ENCODE data around the gene CARTPT.

Gene CARTPT

DNA sequence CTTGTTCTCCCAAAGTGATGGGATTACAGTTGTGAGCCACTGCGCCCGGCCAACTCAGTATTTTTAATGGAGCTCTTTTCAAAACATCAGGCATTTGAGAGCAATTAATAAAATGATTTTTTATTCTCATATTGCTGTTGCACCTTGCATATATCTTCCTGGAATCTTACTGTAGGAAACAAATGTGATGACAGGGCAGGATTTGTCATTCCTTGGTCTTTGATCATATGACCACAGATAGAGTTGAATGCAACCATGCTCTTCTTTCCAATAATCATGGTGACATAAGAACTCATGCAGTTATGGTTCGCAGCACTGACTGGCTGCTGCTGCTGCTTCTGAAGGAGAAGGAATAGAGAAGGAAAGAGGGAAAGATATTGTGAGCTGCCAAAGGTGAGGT is 28.1 kb downstream of the CARTPT start:
- H3K79me2 ChIP-seq (ENCODE audit: control insufficient read depth, low read length), result no peaks in the 10 kb centered on the region
- H3K9me3 ChIP-seq (ENCODE audit: control insufficient read depth, insufficient read depth, low read length), result no peaks in the 10 kb centered on the region
- H3K4me1 ChIP-seq (ENCODE audit: control insufficient read depth, low read length), result no peaks in the 10 kb centered on the region
- no peaks in the 10 kb centered on the region for H3K27me3 ChIP-seq (ENCODE audit: control insufficient read depth, low read length)
- no peak overlapping the region for H3K4me2 ChIP-seq (ENCODE audit: low read length)
- no peak overlapping the region for H3K4me3 ChIP-seq (ENCODE audit: low read length)
- TF ChIP-seq EZH2phosphoT487 (IDR thresholded peaks at IDR 0.05; ENCODE audit: borderline replicate concordance, low read length), result no peak
- TF ChIP-seq, protein P1, sequence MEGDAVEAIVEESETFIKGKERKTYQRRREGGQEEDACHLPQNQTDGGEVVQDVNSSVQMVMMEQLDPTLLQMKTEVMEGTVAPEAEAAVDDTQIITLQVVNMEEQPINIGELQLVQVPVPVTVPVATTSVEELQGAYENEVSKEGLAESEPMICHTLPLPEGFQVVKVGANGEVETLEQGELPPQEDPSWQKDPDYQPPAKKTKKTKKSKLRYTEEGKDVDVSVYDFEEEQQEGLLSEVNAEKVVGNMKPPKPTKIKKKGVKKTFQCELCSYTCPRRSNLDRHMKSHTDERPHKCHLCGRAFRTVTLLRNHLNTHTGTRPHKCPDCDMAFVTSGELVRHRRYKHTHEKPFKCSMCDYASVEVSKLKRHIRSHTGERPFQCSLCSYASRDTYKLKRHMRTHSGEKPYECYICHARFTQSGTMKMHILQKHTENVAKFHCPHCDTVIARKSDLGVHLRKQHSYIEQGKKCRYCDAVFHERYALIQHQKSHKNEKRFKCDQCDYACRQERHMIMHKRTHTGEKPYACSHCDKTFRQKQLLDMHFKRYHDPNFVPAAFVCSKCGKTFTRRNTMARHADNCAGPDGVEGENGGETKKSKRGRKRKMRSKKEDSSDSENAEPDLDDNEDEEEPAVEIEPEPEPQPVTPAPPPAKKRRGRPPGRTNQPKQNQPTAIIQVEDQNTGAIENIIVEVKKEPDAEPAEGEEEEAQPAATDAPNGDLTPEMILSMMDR (IDR thresholded peaks at IDR 0.05; ENCODE audit: low read depth, low read length, poor library complexity, severe bottlenecking), result no peak
- no peak overlapping the region for H3K27ac ChIP-seq (ENCODE audit: low read depth, low read length)
- no peaks in the 10 kb centered on the region for H3K9me2 ChIP-seq (replicated peaks; ENCODE audit: control insufficient read depth, low read length)
- no peaks in the 10 kb centered on the region for H3K36me3 ChIP-seq (ENCODE audit: control insufficient read depth, low read length)
- no peaks in the 10 kb centered on the region for H3F3A ChIP-seq (ENCODE audit: control insufficient read depth, insufficient read depth)
- H4K20me1 ChIP-seq (ENCODE audit: control insufficient read depth, insufficient read depth, low read depth, low read length), result no peaks in the 10 kb centered on the region

DNA sequence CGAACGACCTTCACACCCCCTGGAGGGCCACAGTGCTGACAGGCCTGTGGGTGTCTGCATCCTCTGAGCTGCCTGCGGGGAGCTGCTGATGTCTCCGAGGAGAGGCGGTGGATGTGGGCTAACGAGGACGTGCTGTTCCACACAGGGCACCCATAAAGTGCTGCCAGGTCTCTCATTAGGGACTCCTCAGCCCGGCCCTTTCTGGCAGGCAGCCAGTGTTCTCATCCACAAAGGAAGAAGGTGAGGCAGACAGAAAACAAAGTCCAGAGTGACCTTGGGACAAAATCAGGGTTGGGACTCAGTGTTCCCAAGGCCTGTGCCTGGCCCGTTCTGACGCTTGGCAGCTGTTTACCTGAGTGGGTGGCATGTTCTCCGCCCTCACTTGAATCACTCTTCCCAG is 29.3 kb downstream of the CARTPT start:
- Histone ChIP-seq H3K27ac (ENCODE audit: low read depth, low read length) (no peak overlapping the region), H3K79me2 (ENCODE audit: control insufficient read depth, low read length) (no peaks in the 10 kb centered on the region), H3K9me2 (replicated peaks; ENCODE audit: control insufficient read depth, low read length) (no peaks in the 10 kb centered on the region), H3K4me2 (ENCODE audit: low read length) (no peak overlapping the region), H3K36me3 (ENCODE audit: control insufficient read depth, low read length) (no peaks in the 10 kb centered on the region), H3F3A (ENCODE audit: control insufficient read depth, insufficient read depth) (no peaks in the 10 kb centered on the region), H3K4me3 (ENCODE audit: low read length) (no peak overlapping the region), H3K9me3 (ENCODE audit: control insufficient read depth, insufficient read depth, low read length) (no peaks in the 10 kb centered on the region), H3K4me1 (ENCODE audit: control insufficient read depth, low read length) (no peaks in the 10 kb centered on the region), H4K20me1 (ENCODE audit: control insufficient read depth, insufficient read depth, low read depth, low read length) (no peaks in the 10 kb centered on the region), H3K27me3 (ENCODE audit: control insufficient read depth, low read length) (no peaks in the 10 kb centered on the region)
- no peak for TF ChIP-seq EZH2phosphoT487 (IDR thresholded peaks at IDR 0.05; ENCODE audit: borderline replicate concordance, low read length)
- TF ChIP-seq, protein P1 (IDR thresholded peaks at IDR 0.05; ENCODE audit: low read depth, low read length, poor library complexity, severe bottlenecking), result no peak

DNA sequence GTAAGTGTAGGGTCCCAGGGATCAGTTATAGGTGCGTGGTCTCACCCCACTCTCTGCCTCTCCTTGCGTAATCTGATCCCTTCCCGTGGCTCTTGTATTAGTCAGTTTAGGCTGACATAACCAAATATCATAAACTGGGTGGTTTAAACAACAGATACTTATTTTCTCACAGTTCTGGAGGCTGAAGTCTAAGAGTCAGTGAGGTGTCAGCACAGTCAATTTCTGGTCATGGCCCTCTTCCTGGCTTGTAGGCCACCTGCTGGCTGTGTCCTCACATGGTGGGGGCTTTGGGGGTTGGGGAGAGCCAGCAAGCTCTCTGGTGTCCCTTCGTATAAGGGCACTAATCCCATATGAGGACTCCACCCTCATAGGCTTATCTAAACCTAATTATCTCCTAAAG is 32.3 kb downstream of the CARTPT start:
- no peaks in the 10 kb centered on the region for H3K79me2 ChIP-seq (ENCODE audit: control insufficient read depth, low read length)
- H3K27ac ChIP-seq (ENCODE audit: low read depth, low read length), result no peak overlapping the region
- H3K4me2 ChIP-seq (ENCODE audit: low read length), result no peak overlapping the region
- H3K4me1 ChIP-seq (ENCODE audit: control insufficient read depth, low read length), result no peaks in the 10 kb centered on the region
- no peaks in the 10 kb centered on the region for H3F3A ChIP-seq (ENCODE audit: control insufficient read depth, insufficient read depth)
- no peaks in the 10 kb centered on the region for H3K36me3 ChIP-seq (ENCODE audit: control insufficient read depth, low read length)
- H3K9me2 ChIP-seq (replicated peaks; ENCODE audit: control insufficient read depth, low read length), result no peaks in the 10 kb centered on the region
- H3K4me3 ChIP-seq (ENCODE audit: low read length), result no peak overlapping the region
- H4K20me1 ChIP-seq (ENCODE audit: control insufficient read depth, insufficient read depth, low read depth, low read length), result no peaks in the 10 kb centered on the region
- no peaks in the 10 kb centered on the region for H3K27me3 ChIP-seq (ENCODE audit: control insufficient read depth, low read length)
- TF ChIP-seq EZH2phosphoT487 (IDR thresholded peaks at IDR 0.05; ENCODE audit: borderline replicate concordance, low read length), result no peak
- TF ChIP-seq, protein P1 (IDR thresholded peaks at IDR 0.05; ENCODE audit: low read depth, low read length, poor library complexity, severe bottlenecking), result no peak
- no peaks in the 10 kb centered on the region for H3K9me3 ChIP-seq (ENCODE audit: control insufficient read depth, insufficient read depth, low read length)

Data from DOHH2 (cell line).